Ishikawa (cell line): ENCODE results near the gene SLC7A14.

ENCODE experiments used
- CEBPB ChIP-seq: IDR thresholded peaks from 2 replicates; pipeline ENCODE4 v1.6.1; 2012
- CREB1 ChIP-seq: IDR thresholded peaks from 2 replicates; pipeline ENCODE4 v1.6.1; 2012; ENCODE audit warnings: low read depth
- EGR1 ChIP-seq: IDR thresholded peaks from 2 replicates; pipeline ENCODE4 v1.6.1; 2012
- EP300 ChIP-seq: IDR thresholded peaks from 2 replicates; pipeline ENCODE4 v1.6.1; 2012; ENCODE audit warnings: borderline replicate concordance
- FOXM1 ChIP-seq: IDR thresholded peaks from 2 replicates; pipeline ENCODE4 v1.6.1; 2012; ENCODE audit warnings: low read depth, borderline replicate concordance
- MAX ChIP-seq: IDR thresholded peaks from 2 replicates; pipeline ENCODE4 v1.6.1; 2012
- NFIC ChIP-seq: IDR thresholded peaks from 2 replicates; pipeline ENCODE4 v1.6.1; 2012
- RAD21 ChIP-seq: IDR thresholded peaks from 2 replicates; pipeline ENCODE4 v1.6.1; 2012; ENCODE audit warnings: low read depth
- REST ChIP-seq: IDR thresholded peaks from 2 replicates; pipeline ENCODE4 v1.6.1; 2012; ENCODE audit warnings: low read depth, mild to moderate bottlenecking
- TAF1 ChIP-seq: IDR thresholded peaks from 2 replicates; pipeline ENCODE4 v1.6.1; 2012; ENCODE audit warnings: low read depth, mild to moderate bottlenecking
- TCF12 ChIP-seq: IDR thresholded peaks from 2 replicates; pipeline ENCODE4 v1.6.1; 2012; ENCODE audit warnings: low read depth
- TEAD4 ChIP-seq: IDR thresholded peaks from 2 replicates; pipeline ENCODE4 v1.6.1; 2012
- USF1 ChIP-seq: IDR thresholded peaks from 2 replicates; pipeline ENCODE4 v1.6.1; 2012
- YY1 ChIP-seq: IDR thresholded peaks from 2 replicates; pipeline ENCODE4 v1.6.1; 2012; ENCODE audit warnings: low read depth
- ZBTB7A ChIP-seq: IDR thresholded peaks from 2 replicates; pipeline ENCODE4 v1.6.1; 2012; ENCODE audit warnings: low read depth

SLC7A14 gene

GRCh38 chr3:170488802-170489201 is 97.1 kb downstream of the SLC7A14 start:
- no peak for TF ChIP-seq TAF1
- TF ChIP-seq CREB1: no peak
- no peak for TF ChIP-seq TCF12
- TF ChIP-seq ZBTB7A: no peak
- no peak for TF ChIP-seq EP300
- TF ChIP-seq NFIC: no peak
- no peak for TF ChIP-seq USF1
- no peak for TF ChIP-seq REST
- no peak for TF ChIP-seq FOXM1
- no peak for TF ChIP-seq MAX
- TF ChIP-seq TEAD4: no peak
- no peak for TF ChIP-seq YY1
- no peak for TF ChIP-seq EGR1
- TF ChIP-seq CEBPB: no peak
- no peak for TF ChIP-seq RAD21

GRCh38 chr3:170487031-170487430 is 98.8 kb downstream of the SLC7A14 start:
- TF ChIP-seq YY1 (no peak), TCF12 (no peak), ZBTB7A (no peak), FOXM1 (no peak), MAX (no peak), CREB1 (no peak), EGR1 (no peak)

- TF ChIP-seq NFIC: no peak
- no peak for TF ChIP-seq CEBPB
- no peak for TF ChIP-seq TCF12
- TF ChIP-seq ZBTB7A: no peak
- no peak for TF ChIP-seq MAX
- TF ChIP-seq RAD21: no peak
- no peak for TF ChIP-seq USF1
- no peak for TF ChIP-seq REST
- TF ChIP-seq CREB1: no peak
- no peak for TF ChIP-seq TAF1
- no peak for TF ChIP-seq EGR1
- no peak for TF ChIP-seq YY1
- TF ChIP-seq TEAD4: no peak
- no peak for TF ChIP-seq FOXM1
- no peak for TF ChIP-seq EP300
These were observed 99.5 kb downstream of the SLC7A14 start for GRCh38 chr3:170486398-170486797.

GRCh38 chr3:170485696-170486095 is 100.2 kb downstream of the SLC7A14 start:
- TF ChIP-seq EP300 (no peak), TEAD4 (no peak), REST (no peak), RAD21 (no peak), TCF12 (no peak), TAF1 (no peak), EGR1 (no peak), CEBPB (no peak), YY1 (no peak), CREB1 (no peak), NFIC (no peak), ZBTB7A (no peak), USF1 (no peak)
